Measurements from ENCODE around the gene OR4C45. TPM values are rescaled to one million over a fixed set of nuclear protein-coding genes. Genes with fewer than 3 reads are reported as not detected.
"Not testable (repeated sequence)": the region's sequence is repeated elsewhere in the genome, so short reads cannot be mapped to it uniquely, and the experiment has no call there.

Gene OR4C45
- total RNA-seq = not detected

DNA sequence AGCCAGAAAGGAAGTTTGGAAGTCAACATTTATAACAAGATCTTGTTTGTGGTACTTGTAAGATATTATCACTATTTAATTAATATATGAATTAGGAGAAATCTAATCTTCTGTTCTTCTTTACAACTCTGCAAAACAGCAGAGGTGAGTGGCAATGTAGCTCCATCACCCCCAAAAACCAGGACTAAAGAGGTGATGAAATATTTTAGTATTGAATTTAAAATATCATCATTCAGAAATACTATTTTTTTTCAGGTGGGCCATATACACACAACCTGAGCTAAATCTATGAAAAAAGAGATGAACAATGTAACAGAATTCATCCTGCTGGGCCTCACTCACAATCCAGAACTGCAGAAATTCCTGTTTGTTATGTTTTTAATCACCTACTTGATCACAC is at the start of gene OR4C45:
Gene OR4C45 (plus strand): TSS at position 301 of the 400 bp plus-strand sequence.
- Histone ChIP-seq H3K27ac (no peak within 1 kb of the TSS), H3K4me3 (no peak within 1 kb of the TSS), H3K27me3 (replicated peaks; ENCODE audit: insufficient read depth) (no peaks in the 10 kb centered on the region), H3K4me1 (replicated peaks) (no peaks in the 10 kb centered on the region), H3K36me3 (no peaks in the 10 kb centered on the region), H3K9me3 (no peaks in the 10 kb centered on the region)
- intact Hi-C loops (cut with DNase I) = no loop called here
- no peak for TF ChIP-seq POLR2A (IDR thresholded peaks at IDR 0.05)
- TF ChIP-seq, protein P1, sequence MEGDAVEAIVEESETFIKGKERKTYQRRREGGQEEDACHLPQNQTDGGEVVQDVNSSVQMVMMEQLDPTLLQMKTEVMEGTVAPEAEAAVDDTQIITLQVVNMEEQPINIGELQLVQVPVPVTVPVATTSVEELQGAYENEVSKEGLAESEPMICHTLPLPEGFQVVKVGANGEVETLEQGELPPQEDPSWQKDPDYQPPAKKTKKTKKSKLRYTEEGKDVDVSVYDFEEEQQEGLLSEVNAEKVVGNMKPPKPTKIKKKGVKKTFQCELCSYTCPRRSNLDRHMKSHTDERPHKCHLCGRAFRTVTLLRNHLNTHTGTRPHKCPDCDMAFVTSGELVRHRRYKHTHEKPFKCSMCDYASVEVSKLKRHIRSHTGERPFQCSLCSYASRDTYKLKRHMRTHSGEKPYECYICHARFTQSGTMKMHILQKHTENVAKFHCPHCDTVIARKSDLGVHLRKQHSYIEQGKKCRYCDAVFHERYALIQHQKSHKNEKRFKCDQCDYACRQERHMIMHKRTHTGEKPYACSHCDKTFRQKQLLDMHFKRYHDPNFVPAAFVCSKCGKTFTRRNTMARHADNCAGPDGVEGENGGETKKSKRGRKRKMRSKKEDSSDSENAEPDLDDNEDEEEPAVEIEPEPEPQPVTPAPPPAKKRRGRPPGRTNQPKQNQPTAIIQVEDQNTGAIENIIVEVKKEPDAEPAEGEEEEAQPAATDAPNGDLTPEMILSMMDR (IDR thresholded peaks at IDR 0.05) = no peak
- DNase-seq (ENCODE audit: low spot score) = no peak

DNA sequence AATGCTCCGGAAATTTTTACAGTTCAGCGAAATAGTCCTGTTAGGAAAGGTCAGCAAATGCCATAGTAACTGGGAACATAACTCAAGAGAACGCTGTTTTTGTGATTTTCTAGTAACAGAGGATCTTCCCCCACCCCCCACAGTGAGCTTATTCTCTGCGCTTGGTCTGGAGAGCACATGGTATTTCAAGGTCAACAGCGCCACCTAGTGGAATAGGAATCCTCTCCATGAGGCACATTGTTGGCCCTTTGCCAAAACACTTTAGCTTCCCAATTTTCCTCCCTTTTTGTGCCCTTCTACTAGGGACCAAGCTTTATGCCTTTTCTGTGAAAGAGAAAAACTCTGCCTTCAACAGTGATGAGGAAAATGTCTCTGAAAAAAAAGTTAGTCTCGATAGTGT is 37.1 kb upstream of the OR4C45 start:
- peak; percentile 10 for DNase-seq (ENCODE audit: low spot score)
- intact Hi-C loops (cut with DNase I) = no loop called here
- no peak for TF ChIP-seq POLR2A (IDR thresholded peaks at IDR 0.05)
- TF ChIP-seq, protein P1 (IDR thresholded peaks at IDR 0.05) = peak in 1 of 4 experiments; percentile 52
- no peak overlapping the region for H3K4me3 ChIP-seq
- no peaks in the 10 kb centered on the region for H3K36me3 ChIP-seq
- no peak overlapping the region for H3K27ac ChIP-seq
- no peaks in the 10 kb centered on the region for H3K9me3 ChIP-seq
- H3K27me3 ChIP-seq (replicated peaks; ENCODE audit: insufficient read depth) = no peaks in the 10 kb centered on the region
- 41% methylated on average over 6 of the region's 6 CpGs for WGBS
- H3K4me1 ChIP-seq (replicated peaks) = no peaks in the 10 kb centered on the region

DNA sequence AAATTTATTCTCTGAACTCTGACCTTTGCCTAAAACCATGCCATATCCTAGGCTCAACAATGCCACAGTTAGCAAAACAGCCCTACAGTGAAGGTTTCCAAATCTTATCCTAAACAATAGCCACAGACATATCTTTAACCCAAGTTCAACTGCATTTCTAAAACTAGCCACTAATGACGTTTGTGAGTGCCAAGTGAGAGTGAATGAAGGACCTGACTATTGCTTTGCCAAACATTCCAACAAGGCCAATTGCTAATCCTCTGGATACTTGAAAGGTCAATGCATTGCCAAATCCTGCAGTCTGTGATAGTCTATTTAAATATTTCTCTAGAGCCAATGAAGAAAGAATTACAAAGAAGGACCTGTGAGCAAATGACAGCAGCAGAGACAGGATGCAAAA is 2.5 kb upstream of the OR4C45 start:
- no peak for DNase-seq (ENCODE audit: low spot score)
- Histone ChIP-seq H3K36me3 (no peaks in the 10 kb centered on the region), H3K9me3 (no peaks in the 10 kb centered on the region), H3K27me3 (replicated peaks; ENCODE audit: insufficient read depth) (no peaks in the 10 kb centered on the region), H3K4me3 (no peak overlapping the region), H3K4me1 (replicated peaks) (no peaks in the 10 kb centered on the region), H3K27ac (no peak overlapping the region)
- intact Hi-C loops (cut with DNase I) = no loop called here
- TF ChIP-seq POLR2A (IDR thresholded peaks at IDR 0.05) (no peak), POLR2AphosphoS5 (IDR thresholded peaks at IDR 0.05) (no peak)
- TF ChIP-seq, protein P1 (IDR thresholded peaks at IDR 0.05) = no peak
- WGBS = 32% methylated on average over 1 of the region's 1 CpG

DNA sequence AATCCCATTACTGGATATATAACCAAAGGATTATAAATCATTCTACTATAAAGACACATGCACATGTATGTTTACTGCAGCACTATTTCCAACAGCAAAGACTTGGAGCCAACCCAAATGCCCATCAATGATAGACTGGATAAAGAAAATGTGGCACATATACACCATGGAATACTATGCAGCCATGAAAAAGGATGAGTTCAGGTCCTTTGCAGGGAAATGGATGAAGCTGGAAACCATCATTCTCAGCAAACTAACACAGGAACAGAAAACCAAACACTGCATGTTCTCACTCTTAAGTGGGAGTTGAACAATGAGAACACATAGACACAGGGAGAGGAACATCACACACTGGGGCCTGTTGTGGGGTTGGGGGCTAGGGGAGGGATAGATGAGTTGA is 3.6 kb downstream of the OR4C45 start:
- H3K4me3 ChIP-seq; H3K9me3 ChIP-seq; H3K27ac ChIP-seq; DNase-seq (ENCODE audit: low spot score); H3K4me1 ChIP-seq (replicated peaks); intact Hi-C loops (cut with DNase I); H3K36me3 ChIP-seq; H3K27me3 ChIP-seq (replicated peaks; ENCODE audit: insufficient read depth): not testable (repeated sequence)

DNA sequence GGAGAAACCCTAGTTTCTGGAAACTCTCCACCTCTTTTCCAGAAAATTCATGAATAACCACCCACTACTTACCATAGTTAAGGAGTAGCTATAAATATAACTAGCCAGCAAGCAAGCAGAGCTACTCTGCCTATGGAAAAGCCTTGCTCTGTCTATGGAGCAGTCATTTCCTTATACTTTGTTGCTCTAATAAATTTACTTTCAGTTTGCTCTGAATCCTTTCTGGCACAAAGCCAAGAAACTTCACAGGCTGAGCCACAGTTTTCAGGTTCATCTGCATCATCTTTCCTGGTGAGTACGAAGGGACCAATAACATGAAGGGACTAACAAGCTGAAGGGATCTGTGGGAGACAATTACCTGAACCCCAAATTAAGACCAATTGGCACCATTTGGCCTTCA is 4.6 kb downstream of the OR4C45 start:
- DNase-seq (ENCODE audit: low spot score) = no peak
- intact Hi-C loops (cut with DNase I) = no loop called here
- no peaks in the 10 kb centered on the region for H3K4me1 ChIP-seq (replicated peaks)
- no peak overlapping the region for H3K27ac ChIP-seq
- WGBS = 61% methylated on average over 1 of the region's 1 CpG
- H3K4me3 ChIP-seq = no peak overlapping the region
- H3K27me3 ChIP-seq (replicated peaks; ENCODE audit: insufficient read depth) = no peaks in the 10 kb centered on the region
- TF ChIP-seq POLR2A (IDR thresholded peaks at IDR 0.05) (no peak), POLR2AphosphoS5 (IDR thresholded peaks at IDR 0.05) (no peak)
- TF ChIP-seq, protein P1 (IDR thresholded peaks at IDR 0.05) = no peak
- no peaks in the 10 kb centered on the region for H3K9me3 ChIP-seq
- no peaks in the 10 kb centered on the region for H3K36me3 ChIP-seq

Data from prostate gland (tissue), 2 donors.